GM10847 (cell line): Measurements from ENCODE around the gene MAP3K2.
A peak's percentile ranks its signal among the peaks of the same experiment; 100 is the strongest.

Experiments
- POLR2A ChIP-seq: IDR thresholded peaks from 2 replicates; pipeline ENCODE4 v1.6.1; 2011; ENCODE audit not compliant: insufficient read length; ENCODE audit errors: extremely low read depth

Gene MAP3K2, protein sequence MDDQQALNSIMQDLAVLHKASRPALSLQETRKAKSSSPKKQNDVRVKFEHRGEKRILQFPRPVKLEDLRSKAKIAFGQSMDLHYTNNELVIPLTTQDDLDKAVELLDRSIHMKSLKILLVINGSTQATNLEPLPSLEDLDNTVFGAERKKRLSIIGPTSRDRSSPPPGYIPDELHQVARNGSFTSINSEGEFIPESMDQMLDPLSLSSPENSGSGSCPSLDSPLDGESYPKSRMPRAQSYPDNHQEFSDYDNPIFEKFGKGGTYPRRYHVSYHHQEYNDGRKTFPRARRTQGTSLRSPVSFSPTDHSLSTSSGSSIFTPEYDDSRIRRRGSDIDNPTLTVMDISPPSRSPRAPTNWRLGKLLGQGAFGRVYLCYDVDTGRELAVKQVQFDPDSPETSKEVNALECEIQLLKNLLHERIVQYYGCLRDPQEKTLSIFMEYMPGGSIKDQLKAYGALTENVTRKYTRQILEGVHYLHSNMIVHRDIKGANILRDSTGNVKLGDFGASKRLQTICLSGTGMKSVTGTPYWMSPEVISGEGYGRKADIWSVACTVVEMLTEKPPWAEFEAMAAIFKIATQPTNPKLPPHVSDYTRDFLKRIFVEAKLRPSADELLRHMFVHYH

DNA sequence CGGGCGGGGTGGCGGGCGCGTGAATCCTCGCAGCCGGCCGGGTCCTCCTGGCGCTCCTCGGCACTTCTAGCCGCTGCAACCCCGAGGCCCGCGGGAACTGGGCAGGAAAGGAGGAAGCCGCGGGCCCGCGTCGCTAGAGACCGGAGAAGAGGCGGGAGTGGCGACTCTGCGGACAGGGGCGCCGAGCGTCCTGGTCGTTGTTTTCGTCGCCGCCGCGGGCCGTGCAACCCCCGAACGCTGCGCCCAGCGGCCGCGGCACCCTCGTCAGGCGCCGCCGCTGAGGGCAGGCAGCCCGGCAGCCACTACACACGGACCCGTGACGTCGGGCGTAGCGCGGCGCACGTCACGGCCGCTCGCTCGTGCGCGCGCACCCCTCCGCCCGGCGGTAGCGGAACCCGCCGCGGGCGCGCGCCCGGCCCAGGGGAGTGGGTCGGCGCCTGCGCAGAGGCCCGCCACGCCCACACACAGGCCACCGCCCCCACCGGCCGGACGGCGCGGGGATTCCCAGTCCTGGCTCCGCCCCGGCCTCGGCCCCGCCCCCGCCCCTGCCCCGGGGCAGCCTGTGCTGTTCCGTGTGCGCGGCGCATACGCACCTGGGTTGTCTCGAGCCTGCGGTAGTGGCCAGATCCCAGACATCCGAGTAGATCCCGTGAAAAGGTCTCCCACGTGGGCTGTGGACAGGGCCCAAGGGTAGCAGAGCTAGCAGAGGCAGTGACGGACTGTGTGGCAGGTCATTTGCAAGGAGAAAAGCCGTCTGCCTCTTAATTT lies at the start of gene MAP3K2:
TSS of gene MAP3K2 (minus strand) at position 321 of the 768 bp plus-strand sequence. CDS start 44,846 bp downstream, outside the sequence.
- peak; percentile 75 for TF ChIP-seq POLR2A

DNA sequence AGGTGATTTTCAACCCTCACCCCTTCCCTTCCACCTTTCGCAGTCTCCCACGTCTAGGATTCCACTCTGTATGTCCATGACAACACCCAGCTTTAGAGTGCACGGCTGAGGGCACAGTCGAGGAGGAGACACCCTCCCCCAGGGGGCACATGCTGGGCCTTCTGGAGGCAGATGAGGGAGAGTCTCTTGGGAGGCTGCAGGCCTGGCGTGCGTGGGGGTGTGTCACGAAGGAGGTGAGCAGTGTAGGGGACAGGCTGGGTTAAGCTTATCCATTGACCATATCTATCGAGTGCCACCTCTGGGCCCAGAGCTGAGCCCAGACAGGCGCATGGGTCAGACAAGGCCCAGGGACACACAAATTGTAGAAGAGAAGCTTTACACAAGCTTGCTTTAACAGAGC lies 49.3 kb upstream of the MAP3K2 start:
- no peak for TF ChIP-seq POLR2A

DNA sequence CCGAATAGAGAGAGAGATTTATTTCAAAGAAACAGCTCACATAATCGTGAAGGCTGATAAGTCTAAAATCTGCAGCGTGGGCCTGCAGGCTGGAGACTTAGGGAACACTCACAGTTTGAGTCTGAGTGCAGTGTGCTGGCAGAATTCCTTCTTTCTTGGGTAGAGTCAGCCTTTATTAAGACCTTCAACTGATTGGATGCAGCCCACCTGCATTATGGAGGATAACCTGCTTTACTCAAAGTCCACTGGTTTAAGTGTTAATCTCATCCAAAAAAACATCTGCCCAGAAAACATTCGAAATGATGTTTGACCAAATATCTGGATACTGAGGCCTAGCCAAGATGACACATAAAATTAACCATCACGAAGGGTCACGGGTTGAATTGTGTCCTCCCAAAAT lies 46.7 kb upstream of the MAP3K2 start:
- TF ChIP-seq POLR2A: no peak

DNA sequence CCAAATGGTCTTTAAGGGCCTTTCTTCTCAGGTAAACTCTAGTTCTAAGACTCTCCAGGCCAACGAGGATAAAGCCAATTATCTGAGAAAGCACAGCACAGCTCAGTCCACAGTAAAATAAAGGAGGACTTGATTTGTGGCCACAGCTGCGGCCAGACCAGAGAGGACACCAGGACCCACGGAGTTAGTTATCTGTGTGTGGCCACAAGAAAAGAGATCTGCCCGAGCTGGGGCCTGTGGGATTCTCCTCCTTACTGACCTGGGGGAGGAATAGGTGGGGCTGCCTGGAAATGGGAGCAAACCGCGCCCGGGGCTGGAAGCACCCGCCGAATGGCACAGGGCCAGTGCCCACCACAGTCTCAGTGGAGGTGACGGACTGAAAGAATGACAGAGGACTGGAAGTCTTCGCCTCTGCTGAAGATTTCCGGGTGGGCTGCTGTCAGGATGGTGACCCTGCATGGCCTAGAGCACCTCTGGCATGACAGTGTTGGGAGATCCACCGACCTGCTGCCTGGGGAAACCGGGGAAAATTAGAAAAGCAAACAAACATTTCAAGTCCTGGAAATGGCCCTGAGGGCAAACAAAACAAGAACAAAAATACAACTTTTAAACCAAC lies 43.7 kb upstream of the MAP3K2 start:
- no peak for TF ChIP-seq POLR2A

DNA sequence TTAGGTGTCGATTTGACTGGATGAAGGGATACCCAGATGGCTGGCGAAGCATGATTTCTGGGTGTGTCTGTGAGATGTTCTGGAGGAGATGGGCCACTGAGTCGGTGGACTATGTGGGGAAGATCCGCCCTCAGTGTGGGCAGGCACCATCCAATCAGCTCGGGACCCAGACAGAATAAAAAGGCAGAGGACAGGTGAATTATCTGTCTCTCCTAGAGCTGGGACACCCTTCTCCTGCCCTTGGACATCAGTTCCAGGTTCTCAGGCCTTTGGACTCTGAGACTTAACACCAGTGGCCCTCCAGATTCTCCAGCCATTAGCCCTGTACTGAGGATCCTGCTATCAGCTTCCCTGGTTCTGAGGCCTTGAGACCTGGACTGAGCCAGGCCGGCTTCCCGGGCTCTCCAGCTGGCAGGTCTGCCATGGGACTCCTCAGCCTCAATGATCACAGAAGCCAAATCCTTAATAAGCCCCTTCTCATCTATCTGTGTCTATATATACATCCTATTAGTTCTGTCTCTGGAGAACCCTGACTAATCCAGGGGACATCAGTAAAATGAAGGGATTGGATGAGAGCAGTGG lies 42.2 kb upstream of the MAP3K2 start:
- TF ChIP-seq POLR2A: no peak

DNA sequence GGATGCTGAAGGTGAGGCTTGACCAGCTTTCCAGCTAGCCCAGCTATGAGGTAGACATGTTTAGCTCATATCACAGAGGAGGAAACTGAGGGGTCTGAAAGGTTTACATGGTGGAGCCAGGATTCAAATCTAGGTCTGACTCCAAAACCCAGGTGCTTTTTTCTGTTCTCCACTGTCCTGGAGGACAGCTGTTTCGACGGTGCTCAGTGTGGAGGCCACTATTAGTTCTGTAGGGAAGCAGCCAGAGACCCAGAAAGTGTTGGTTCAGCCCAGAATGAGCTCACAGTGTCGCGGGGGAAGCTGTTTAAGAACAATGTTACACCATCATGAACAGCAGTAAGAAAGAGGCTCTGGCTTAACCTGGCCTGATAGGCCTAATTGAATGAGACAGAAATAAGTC lies 41.5 kb upstream of the MAP3K2 start:
- TF ChIP-seq POLR2A: no peak

DNA sequence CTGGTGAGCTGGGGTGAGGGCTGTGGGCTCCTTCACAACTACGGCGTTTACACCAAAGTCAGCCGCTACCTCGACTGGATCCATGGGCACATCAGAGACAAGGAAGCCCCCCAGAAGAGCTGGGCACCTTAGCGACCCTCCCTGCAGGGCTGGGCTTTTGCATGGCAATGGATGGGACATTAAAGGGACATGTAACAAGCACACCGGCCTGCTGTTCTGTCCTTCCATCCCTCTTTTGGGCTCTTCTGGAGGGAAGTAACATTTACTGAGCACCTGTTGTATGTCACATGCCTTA lies 41.0 kb upstream of the MAP3K2 start:
- no peak for TF ChIP-seq POLR2A

DNA sequence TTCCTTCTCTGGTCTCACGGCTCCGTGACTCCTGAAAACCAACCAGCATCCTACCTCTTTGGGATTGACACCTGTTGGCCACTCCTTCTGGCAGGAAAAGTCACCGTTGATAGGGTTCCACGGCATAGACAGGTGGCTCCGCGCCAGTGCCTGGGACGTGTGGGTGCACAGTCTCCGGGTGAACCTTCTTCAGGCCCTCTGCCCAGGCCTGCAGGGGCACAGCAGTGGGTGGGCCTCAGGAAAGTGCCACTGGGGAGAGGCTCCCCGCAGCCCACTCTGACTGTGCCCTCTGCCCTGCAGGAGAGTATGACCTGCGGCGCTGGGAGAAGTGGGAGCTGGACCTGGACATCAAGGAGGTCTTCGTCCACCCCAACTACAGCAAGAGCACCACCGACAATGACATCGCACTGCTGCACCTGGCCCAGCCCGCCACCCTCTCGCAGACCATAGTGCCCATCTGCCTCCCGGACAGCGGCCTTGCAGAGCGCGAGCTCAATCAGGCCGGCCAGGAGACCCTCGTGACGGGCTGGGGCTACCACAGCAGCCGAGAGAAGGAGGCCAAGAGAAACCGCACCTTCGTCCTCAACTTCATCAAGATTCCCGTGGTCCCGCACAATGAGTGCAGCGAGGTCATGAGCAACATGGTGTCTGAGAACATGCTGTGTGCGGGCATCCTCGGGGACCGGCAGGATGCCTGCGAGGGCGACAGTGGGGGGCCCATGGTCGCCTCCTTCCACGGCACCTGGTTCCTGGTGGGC lies 40.5 kb upstream of the MAP3K2 start:
- TF ChIP-seq POLR2A: no peak

DNA sequence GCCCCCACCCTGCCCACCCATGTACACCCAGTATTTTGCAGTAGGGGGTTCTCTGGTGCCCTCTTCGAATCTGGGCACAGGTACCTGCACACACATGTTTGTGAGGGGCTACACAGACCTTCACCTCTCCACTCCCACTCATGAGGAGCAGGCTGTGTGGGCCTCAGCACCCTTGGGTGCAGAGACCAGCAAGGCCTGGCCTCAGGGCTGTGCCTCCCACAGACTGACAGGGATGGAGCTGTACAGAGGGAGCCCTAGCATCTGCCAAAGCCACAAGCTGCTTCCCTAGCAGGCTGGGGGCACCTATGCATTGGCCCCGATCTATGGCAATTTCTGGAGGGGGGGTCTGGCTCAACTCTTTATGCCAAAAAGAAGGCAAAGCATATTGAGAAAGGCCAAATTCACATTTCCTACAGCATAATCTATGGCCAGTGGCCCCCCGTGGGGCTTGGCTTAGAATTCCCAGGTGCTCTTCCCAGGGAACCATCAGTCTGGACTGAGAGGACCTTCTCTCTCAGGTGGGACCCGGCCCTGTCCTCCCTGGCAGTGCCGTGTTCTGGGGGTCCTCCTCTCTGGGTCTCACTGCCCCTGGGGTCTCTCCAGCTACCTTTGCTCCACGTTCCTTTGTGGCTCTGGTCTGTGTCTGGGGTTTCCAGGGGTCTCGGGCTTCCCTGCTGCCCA lies 39.7 kb upstream of the MAP3K2 start:
- TF ChIP-seq POLR2A: no peak

DNA sequence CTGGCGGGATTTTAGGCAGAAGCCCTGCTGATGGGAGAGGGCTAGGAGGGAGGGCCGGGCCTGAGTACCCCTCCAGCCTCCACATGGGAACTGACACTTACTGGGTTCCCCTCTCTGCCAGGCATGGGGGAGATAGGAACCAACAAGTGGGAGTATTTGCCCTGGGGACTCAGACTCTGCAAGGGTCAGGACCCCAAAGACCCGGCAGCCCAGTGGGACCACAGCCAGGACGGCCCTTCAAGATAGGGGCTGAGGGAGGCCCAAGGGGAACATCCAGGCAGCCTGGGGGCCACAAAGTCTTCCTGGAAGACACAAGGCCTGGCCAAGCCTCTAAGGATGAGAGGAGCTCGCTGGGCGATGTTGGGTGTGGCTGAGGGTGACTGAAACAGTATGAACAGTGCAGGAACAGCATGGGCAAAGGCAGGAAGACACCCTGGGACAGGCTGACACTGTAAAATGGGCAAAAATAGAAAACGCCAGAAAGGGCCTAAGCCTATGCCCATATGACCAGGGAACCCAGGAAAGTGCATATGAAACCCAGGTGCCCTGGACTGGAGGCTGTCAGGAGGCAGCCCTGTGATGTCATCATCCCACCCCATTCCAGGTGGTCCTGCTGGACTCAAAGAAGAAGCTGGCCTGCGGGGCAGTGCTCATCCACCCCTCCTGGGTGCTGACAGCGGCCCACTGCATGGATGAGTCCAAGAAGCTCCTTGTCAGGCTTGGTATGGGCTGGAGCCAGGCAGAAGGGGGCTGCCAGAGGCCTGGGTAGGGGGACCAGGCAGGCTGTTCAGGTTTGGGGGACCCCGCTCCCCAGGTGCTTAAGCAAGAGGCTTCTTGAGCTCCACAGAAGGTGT lies 39.0 kb upstream of the MAP3K2 start:
- TF ChIP-seq POLR2A: no peak

DNA sequence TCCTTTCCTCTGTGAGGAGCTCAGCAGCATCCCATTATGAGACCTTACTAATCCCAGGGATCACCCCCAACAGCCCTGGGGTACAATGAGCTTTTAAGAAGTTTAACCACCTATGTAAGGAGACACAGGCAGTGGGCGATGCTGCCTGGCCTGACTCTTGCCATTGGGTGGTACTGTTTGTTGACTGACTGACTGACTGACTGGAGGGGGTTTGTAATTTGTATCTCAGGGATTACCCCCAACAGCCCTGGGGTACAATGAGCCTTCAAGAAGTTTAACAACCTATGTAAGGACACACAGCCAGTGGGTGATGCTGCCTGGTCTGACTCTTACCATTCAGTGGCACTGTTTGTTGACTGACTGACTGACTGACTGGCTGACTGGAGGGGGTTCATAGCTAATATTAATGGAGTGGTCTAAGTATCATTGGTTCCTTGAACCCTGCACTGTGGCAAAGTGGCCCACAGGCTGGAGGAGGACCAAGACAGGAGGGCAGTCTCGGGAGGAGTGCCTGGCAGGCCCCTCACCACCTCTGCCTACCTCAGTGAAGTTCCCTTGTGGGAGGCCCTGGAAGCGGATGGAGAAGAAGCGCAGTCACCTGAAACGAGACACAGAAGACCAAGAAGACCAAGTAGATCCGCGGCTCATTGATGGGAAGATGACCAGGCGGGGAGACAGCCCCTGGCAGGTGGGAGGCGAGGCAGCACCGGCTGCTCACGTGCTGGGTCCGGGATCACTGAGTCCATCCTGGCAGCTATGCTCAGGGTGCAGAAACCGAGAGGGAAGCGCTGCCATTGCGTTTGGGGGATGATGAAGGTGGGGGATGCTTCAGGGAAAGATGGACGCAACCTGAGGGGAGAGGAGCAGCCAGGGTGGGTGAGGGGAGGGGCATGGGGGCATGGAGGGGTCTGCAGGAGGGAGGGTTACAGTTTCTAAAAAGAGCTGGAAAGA lies 38.0 kb upstream of the MAP3K2 start:
- TF ChIP-seq POLR2A: no peak
